Measurements from ENCODE around the gene SLC38A10.

DNA sequence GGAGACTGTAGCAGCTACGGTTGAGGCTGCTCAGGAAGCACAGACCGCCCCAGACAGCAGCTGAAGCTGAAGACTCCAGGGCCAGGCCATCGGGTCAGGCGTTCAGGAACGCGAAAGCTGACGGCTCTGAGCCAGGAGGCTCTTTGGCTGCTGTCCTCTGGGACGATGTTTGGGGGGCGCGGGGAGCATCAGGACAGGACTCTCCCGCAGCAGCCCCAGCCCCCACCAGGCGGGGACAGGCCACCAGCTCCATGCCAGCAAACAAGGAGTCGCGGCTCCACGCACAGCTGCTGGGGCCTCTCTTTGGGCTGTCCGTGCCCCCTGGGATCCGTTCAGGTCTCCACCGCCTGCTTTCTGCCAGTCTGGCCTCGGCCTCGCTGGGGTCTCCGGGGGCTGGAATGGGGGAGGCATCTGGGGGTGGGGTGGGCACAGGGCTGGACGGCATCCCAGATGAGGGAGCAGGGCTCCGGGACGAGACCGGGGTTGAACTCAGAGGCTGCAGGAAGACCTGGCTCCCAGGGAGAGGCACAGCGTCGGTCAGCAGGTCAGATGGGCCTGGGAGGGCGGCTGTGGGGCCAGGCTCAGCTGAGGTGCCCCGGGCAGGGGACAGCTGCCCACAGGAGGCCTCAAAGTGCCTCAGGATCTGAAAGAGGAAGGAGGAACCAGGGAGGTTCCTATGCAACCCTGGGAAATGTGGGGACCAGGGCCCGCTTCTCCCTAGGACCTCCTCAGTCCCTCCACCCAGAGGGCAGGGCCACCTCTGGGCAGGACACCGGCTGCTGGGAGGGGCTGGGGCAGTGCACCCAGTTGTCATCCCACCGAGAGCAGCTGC, 66.1 kb downstream of the SLC38A10 start:
- no peak for TF ChIP-seq POLR2A (IDR thresholded peaks at IDR 0.05; ENCODE audit: borderline replicate concordance, extremely low read depth, insufficient read depth, insufficient read length)
- TF ChIP-seq, protein P1, sequence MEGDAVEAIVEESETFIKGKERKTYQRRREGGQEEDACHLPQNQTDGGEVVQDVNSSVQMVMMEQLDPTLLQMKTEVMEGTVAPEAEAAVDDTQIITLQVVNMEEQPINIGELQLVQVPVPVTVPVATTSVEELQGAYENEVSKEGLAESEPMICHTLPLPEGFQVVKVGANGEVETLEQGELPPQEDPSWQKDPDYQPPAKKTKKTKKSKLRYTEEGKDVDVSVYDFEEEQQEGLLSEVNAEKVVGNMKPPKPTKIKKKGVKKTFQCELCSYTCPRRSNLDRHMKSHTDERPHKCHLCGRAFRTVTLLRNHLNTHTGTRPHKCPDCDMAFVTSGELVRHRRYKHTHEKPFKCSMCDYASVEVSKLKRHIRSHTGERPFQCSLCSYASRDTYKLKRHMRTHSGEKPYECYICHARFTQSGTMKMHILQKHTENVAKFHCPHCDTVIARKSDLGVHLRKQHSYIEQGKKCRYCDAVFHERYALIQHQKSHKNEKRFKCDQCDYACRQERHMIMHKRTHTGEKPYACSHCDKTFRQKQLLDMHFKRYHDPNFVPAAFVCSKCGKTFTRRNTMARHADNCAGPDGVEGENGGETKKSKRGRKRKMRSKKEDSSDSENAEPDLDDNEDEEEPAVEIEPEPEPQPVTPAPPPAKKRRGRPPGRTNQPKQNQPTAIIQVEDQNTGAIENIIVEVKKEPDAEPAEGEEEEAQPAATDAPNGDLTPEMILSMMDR (IDR thresholded peaks at IDR 0.05 in 2 of 3, conservative IDR thresholded peaks at IDR 0.05 in 1 of 3; ENCODE audit: borderline replicate concordance in 1 of 3, insufficient read depth in 1 of 3, low read depth in 2 of 3, low read length in 2 of 3): no peak
- TF ChIP-seq JUND (IDR thresholded peaks at IDR 0.05): no peak
- TF ChIP-seq CEBPB (IDR thresholded peaks at IDR 0.05; ENCODE audit: low read depth): no peak
- TF ChIP-seq, protein P2, sequence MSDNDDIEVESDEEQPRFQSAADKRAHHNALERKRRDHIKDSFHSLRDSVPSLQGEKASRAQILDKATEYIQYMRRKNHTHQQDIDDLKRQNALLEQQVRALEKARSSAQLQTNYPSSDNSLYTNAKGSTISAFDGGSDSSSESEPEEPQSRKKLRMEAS (IDR thresholded peaks at IDR 0.05): no peak
- no peak for TF ChIP-seq EZH2 (IDR thresholded peaks at IDR 0.05)
- no peak for TF ChIP-seq ZNF274 (IDR thresholded peaks at IDR 0.05; ENCODE audit: low read depth, low read length)
- TF ChIP-seq, protein P3, sequence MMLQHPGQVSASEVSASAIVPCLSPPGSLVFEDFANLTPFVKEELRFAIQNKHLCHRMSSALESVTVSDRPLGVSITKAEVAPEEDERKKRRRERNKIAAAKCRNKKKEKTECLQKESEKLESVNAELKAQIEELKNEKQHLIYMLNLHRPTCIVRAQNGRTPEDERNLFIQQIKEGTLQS (IDR thresholded peaks at IDR 0.05): no peak
- no peak for TF ChIP-seq EGR1 (IDR thresholded peaks at IDR 0.05; ENCODE audit: low read depth)
- no peak for TF ChIP-seq RAD21 (IDR thresholded peaks at IDR 0.05; ENCODE audit: low read depth)
- TF ChIP-seq, protein P4, sequence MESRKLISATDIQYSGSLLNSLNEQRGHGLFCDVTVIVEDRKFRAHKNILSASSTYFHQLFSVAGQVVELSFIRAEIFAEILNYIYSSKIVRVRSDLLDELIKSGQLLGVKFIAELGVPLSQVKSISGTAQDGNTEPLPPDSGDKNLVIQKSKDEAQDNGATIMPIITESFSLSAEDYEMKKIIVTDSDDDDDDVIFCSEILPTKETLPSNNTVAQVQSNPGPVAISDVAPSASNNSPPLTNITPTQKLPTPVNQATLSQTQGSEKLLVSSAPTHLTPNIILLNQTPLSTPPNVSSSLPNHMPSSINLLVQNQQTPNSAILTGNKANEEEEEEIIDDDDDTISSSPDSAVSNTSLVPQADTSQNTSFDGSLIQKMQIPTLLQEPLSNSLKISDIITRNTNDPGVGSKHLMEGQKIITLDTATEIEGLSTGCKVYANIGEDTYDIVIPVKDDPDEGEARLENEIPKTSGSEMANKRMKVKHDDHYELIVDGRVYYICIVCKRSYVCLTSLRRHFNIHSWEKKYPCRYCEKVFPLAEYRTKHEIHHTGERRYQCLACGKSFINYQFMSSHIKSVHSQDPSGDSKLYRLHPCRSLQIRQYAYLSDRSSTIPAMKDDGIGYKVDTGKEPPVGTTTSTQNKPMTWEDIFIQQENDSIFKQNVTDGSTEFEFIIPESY (IDR thresholded peaks at IDR 0.05; ENCODE audit: extremely low read depth, insufficient replicate concordance, low read length): no peak
